Chondrocyte (in vitro differentiated cells): Measurements from ENCODE around the gene VAMP3. TPM values are rescaled to one million over a fixed set of nuclear protein-coding genes. Genes with fewer than 3 reads are reported as not detected.

Experiments used
- DNase-seq: peaks from one replicate; pipeline ENCODE4 v3.0.0; 2021; ENCODE audit warnings: mixed read lengths, low spot score
- H3K27ac Mint-ChIP-seq: one replicate; pipeline ENCODE4 v1.8.0; 2021; ENCODE audit warnings: mild to moderate bottlenecking, moderate library complexity, mixed read lengths; ENCODE audit not compliant: unreplicated experiment
- H3K27me3 Mint-ChIP-seq: 2 replicates; pipeline ENCODE4 v1.8.0; 2021; ENCODE audit warnings: low read depth, mixed read lengths
- H3K36me3 Mint-ChIP-seq: 2 replicates; pipeline ENCODE4 v1.8.0; 2021; ENCODE audit warnings: low read depth, mixed read lengths
- H3K4me1 Mint-ChIP-seq: 2 replicates; pipeline ENCODE4 v1.8.0; 2021; ENCODE audit warnings: low read depth, mild to moderate bottlenecking, mixed read lengths
- H3K4me3 Mint-ChIP-seq: one replicate; pipeline ENCODE4 v1.8.0; 2021; ENCODE audit warnings: mild to moderate bottlenecking, moderate library complexity, mixed read lengths; ENCODE audit not compliant: unreplicated experiment
- H3K9me3 Mint-ChIP-seq: 2 replicates; pipeline ENCODE4 v1.8.0; 2021; ENCODE audit warnings: low read depth, mixed read lengths
- CTCF ChIP-seq: fragments of 200-600 bp; sonication (generic); IDR thresholded peaks from 2 replicates; pipeline ENCODE4 v1.5.0; 2021; ENCODE audit warnings: antibody characterized with exemption, mild to moderate bottlenecking, moderate library complexity
- long read RNA-seq: library from polyadenylated mRNA; stranded (forward); transcript quantifications from one replicate; pipeline ENCODE4 v2.0.0, GENCODE V29; 2021
- total RNA-seq: library from RNA; stranded (reverse); gene quantifications from 3 replicates; pipeline ENCODE4 v1.2.1, GENCODE V29; 2021

VAMP3 gene
- 103 to 111 TPM (median 110 TPM) in 3 replicates for total RNA-seq
- long read RNA-seq, transcript VAMP3-202 (5 exons, 954 nt) = minor isoform, 18 of 246 reads
- long read RNA-seq, transcript VAMP3-201 (5 exons, 2,205 nt) = major isoform, 206 of 246 reads
- long read RNA-seq, partial matches to known transcripts = 8 of 246 reads
- long read RNA-seq, other reads (novel, unspliced or antisense) = 13 of 246 reads

- peak within 1 kb of the TSS; percentile 81 for H3K4me3 Mint-ChIP-seq
- H3K27me3 Mint-ChIP-seq = no peaks in the 10 kb centered on the region
- no peak for TF ChIP-seq CTCF
Measured at GRCh38 chr1:7770997-7771822, at the start of gene VAMP3. Gene VAMP3 (plus strand): TSS chr1:7771296. CDS start chr1:7771384, 88 bp downstream.

GRCh38 chr1:7721940-7722669 lies 49.0 kb upstream of the VAMP3 start:
- Mint-ChIP-seq H3K4me3 (no peak overlapping the region), H3K9me3 (no peaks in the 10 kb centered on the region), H3K4me1 (peaks cover 21% of the 10 kb centered on the region), H3K27ac (peak overlapping the region; percentile 79), H3K27me3 (no peaks in the 10 kb centered on the region), H3K36me3 (no peaks in the 10 kb centered on the region)
- no peak for TF ChIP-seq CTCF
- DNase-seq = no peak

More at GRCh38 chr1:7770997-7771822, at the start of gene VAMP3:
- Mint-ChIP-seq H3K4me1 (peaks cover 25% of the 10 kb centered on the region), H3K27ac (peak within 1 kb of the TSS; percentile 91), H3K9me3 (no peaks in the 10 kb centered on the region), H3K36me3 (peaks cover 8% of the 10 kb centered on the region)
- peak; percentile 91 for DNase-seq

GRCh38 chr1:7722670-7723012 lies 48.5 kb upstream of the VAMP3 start:
- peak overlapping the region; percentile 72 for H3K27ac Mint-ChIP-seq
- DNase-seq = no peak
- H3K27me3 Mint-ChIP-seq = no peaks in the 10 kb centered on the region
- no peaks in the 10 kb centered on the region for H3K36me3 Mint-ChIP-seq
- H3K9me3 Mint-ChIP-seq = no peaks in the 10 kb centered on the region
- H3K4me1 Mint-ChIP-seq = peaks cover 21% of the 10 kb centered on the region
- H3K4me3 Mint-ChIP-seq = no peak overlapping the region
- no peak for TF ChIP-seq CTCF

GRCh38 chr1:7726623-7727022 lies 44.5 kb upstream of the VAMP3 start:
- peaks cover 11% of the 10 kb centered on the region for H3K4me1 Mint-ChIP-seq
- no peaks in the 10 kb centered on the region for H3K27me3 Mint-ChIP-seq
- H3K36me3 Mint-ChIP-seq = peaks cover 2% of the 10 kb centered on the region
- DNase-seq = no peak
- no peaks in the 10 kb centered on the region for H3K9me3 Mint-ChIP-seq
- TF ChIP-seq CTCF = no peak
- H3K27ac Mint-ChIP-seq = no peak overlapping the region
- H3K4me3 Mint-ChIP-seq = no peak overlapping the region

GRCh38 chr1:7727809-7728471 lies 43.2 kb upstream of the VAMP3 start:
- Mint-ChIP-seq H3K36me3 (peaks cover 2% of the 10 kb centered on the region), H3K9me3 (no peaks in the 10 kb centered on the region), H3K4me3 (no peak overlapping the region), H3K27ac (no peak overlapping the region), H3K27me3 (no peaks in the 10 kb centered on the region), H3K4me1 (peaks cover 1% of the 10 kb centered on the region)
- no peak for TF ChIP-seq CTCF
- DNase-seq = no peak
